HUDEP-2 (cell line): ENCODE measurements around the gene EFR3B.
"Not testable (repeated sequence)": the region's sequence is repeated elsewhere in the genome, so short reads cannot be mapped to it uniquely, and the experiment has no call there.

Experiments
- DNase-seq, 76 experiments: peaks; one replicate each; lab custom pipeline; 2025; ENCODE audit not compliant: unreplicated experiment in 76 of 76; lab: John Stamatoyannopoulos, UW

EFR3B gene, protein sequence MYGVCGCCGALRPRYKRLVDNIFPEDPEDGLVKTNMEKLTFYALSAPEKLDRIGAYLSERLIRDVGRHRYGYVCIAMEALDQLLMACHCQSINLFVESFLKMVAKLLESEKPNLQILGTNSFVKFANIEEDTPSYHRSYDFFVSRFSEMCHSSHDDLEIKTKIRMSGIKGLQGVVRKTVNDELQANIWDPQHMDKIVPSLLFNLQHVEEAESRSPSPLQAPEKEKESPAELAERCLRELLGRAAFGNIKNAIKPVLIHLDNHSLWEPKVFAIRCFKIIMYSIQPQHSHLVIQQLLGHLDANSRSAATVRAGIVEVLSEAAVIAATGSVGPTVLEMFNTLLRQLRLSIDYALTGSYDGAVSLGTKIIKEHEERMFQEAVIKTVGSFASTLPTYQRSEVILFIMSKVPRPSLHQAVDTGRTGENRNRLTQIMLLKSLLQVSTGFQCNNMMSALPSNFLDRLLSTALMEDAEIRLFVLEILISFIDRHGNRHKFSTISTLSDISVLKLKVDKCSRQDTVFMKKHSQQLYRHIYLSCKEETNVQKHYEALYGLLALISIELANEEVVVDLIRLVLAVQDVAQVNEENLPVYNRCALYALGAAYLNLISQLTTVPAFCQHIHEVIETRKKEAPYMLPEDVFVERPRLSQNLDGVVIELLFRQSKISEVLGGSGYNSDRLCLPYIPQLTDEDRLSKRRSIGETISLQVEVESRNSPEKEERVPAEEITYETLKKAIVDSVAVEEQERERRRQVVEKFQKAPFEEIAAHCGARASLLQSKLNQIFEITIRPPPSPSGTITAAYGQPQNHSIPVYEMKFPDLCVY

DNA sequence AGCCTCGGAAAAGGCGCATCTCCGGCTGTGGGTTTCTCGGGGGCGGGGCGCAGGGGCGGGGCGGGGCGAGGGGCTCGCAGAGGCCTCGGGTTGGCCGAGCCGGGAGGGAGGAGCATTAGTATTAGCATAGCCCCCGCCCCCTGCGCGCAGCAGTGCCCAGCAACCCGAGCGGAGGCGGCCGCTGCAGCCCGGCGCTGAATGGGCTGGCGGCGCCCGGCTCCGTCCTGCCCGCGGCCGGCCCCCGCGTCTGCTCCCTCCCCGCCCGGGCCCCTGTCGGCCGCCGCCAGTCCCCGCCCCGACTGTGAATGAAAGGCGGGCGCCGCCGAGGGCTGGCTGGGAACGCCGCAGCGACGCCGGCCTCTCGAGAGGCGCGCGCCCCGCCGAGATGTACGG is at the start of gene EFR3B:
EFR3B (plus strand) TSS at position 149 of the 393 bp plus-strand sequence; CDS start at position 386, 237 bp downstream.
- peak in 75 of 76 experiments; percentile 9 to 96 (median 89) for DNase-seq

DNA sequence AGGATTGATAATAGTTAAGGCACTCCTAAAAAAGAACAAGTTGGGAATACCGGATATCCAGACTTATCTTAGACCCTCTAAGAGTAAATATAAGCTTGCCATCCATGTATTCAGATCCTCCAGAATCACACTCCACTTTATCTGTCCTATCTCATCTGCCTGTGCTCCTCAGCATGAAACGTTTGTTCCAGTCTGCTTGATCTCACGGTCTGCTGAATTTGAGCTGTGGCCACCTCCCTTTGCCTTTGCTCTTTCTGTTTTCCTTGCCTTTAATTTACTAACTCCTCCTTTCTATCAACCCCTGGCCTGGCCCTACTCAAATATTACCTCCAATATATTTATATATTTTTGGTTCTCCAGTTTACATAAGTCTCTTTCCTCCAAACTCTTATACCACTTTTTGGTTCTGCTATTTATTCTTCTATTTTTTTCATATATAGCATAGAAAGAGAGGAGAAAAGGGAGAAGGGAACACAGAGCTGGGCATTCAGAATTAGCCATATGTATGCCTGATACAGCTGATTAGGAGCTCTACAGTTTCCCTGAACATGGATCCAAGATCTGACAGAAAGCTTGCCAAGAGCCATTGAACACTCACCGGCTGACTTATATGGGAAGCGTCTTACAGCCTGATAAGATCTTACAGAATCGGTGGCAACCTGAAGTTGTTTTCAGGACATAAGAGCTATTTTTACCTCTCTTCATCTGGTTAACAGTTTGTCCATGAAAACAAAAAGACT is 48.3 kb upstream of the EFR3B start:
- DNase-seq, result peak in 1 of 76 experiments; percentile 4

DNA sequence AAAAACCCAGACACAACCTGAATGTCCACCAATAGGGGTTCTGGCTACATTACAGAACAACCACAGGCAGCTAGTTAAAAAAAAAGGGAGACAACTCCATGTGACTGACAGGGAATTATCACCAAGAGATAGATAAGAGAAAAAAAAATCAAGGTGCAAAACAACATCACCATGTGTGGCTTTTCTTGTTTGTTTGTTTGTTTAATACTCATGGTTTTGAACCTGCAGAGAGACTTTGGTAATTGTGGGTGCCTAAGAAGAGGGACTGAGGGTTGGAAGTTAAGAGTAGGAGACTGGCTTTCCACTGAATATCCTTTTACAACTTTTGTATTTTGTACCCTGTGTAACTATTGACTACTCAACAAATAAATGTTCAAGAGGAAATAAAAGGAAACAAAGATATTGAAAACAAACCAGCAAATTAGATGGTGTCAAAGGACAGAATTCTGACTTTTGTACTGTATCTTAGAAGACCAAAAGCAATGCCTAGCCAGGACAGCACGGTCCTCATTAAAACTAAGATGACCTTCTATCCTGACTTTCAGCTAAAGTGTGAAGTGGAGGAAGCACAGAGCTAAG is 47.6 kb upstream of the EFR3B start:
- DNase-seq, result no peak

DNA sequence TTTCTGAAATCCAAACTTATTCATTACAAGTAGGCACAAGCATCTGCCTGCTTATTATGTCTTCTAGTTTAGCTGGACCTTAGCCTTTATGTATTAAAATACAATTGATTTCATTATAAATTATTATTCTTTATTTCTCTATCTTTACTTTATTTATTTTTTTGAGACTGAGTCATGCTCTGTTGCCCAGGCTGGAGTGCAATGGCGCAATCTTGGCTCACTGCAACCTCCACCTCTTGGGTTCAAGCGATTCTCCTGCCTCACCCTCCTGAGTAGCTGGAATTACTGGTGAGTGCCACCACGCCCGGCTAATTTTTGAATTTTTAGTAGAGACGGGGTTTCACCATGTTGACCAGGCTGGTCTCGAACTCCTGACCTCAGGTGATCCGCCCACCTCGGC is 42.8 kb upstream of the EFR3B start:
- not testable (repeated sequence) for DNase-seq

DNA sequence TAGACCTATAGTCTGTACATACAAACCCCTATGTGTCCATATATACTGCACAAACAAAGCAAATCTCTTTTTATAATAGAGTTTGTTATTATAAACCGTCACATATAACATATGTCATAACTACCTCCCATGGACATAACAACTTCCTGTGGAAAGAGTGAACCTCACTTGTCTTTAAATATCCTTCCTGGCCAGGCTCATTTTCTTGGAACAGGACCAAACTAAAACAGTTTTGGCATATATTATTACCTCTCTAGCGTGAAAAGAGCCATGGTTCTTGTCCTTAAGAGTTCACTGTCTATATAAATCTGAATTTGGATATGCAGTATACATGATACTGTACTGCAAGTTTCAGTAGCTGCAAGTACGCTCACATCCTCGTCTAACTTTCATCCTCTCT is 41.8 kb upstream of the EFR3B start:
- DNase-seq, result no peak

DNA sequence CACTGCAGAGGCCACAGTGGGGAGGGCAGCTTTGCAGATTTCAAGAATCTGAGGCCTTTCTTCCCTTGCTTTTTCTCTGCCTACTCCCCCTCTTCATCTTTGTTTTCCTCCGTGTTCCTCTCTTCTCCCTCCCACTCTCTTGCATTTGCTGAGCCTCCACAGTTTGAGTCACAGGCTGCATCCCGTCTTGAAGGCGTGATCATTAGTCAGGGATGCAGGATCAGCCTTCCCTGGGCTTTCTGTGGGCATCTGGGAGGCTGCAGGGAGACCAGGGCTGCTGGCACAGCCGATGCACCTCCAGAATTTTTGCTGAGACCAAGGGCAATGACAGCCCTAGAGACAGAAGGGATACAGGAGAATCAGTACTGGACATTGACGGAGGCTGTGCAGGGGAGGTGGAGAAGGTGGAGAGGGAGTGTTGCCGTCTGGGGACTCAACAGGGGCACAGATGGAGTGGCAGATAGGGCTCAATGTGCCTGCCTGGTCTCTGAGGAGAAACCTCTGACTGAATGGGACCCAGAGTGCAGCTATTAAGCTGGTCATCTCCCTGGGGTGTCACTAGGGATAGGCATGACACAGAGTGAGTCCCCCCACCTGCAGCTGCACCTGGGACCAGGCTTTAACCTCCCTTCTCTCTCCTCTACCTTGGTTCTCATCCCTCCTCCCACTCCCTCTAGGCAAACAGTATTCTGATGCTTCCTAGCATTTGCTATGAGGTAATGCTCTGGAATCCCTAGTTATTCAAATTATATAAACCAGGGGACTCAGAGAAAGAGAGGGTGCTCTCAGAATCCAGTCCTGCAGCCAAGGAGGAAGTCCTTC is 41.2 kb upstream of the EFR3B start:
- DNase-seq, result no peak

DNA sequence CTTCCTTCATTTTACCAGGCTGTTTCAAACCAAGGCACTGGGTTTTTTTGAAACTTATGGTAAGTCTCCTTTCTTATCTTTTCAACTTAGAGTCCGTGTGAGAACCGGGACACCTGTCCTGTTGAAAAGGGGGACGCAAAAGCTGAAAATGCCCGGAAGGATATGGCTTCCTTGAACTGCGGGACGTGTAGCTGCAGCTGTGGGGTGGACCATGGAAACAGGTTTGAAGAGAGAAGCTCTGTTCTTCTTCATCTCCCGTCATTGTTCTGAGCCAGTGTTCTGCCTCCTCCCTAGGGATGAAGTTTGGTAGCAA is 40.6 kb upstream of the EFR3B start:
- no peak for DNase-seq

DNA sequence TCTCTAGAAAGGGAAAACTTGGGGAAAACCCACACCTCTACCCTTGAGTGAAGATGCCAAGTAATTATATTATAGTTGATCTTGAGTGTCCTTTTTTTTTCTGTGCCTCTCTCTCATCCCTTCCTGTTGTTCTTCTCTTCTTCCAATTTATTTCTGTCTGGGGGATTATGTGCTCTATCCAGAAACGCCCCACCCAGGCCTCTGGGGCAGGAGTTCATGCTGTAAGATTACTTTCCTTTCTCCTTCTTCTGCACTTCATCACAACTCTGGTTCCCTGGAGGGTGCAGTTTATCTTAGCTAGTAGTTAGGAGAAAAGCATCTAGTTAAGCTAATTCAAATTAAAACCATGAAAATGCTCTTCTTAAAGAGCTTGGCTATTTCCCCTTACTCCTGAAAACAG is 39.8 kb upstream of the EFR3B start:
- DNase-seq, result no peak

DNA sequence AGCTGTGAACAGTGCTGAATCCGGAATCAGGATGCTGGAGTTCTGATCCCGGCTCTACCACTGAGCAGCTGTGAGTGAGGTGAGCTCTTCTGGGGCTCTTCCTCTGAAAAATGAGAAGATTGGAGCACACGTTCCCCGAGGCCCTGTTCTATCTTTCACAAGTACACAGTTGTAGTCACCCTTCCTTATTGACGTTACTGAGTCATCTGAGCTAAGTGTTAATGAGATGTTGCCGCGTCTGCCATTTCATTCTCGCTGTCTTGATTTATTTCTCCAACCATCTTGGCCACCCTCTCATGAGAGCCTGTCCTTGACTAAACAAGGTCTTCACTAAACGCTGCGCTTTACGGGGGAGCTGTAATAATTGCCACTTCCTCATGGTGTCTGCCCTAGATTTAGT is 31.9 kb upstream of the EFR3B start:
- DNase-seq, result no peak

DNA sequence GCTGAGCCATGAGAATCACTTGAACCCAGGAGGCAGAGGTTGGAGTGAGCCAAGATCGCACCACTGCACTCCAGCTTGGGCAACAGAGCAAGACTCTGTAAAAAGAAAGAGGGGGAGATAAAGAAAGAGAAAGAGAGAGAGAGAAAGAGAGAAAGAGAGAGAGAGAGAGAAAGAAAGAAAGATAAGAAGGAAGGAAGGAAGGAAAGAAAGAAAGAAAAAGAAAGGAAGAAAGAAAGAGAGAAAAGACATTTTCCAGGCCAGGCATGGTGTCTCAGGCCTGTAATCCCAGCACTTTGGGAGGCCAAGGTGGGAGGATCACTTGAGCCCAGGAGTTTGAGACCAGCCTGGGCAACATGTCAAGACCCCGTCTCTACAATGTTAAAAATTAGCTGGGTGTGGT is 30.5 kb upstream of the EFR3B start:
- DNase-seq, result not testable (repeated sequence)

DNA sequence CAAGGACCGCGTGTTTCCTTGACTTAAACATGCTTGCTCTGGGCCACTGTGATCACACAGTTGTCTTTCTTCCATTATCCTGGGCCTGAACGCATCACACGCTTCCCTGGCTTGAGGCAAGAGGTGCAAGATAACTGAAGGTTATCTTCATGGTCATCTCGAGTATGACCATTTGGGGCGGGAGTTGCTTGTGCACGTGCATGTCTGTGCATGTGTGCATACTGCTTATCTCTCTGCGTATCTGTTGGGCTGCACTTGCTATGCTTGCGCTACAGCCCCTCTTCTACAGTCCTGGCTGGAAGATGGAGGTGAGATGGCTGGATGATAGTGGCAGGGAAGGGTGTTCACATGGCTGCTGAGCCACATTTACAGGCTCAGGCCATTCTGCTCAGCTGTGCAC is 27.2 kb upstream of the EFR3B start:
- peak in 3 of 76 experiments; percentile 2 to 14 (median 2) for DNase-seq

DNA sequence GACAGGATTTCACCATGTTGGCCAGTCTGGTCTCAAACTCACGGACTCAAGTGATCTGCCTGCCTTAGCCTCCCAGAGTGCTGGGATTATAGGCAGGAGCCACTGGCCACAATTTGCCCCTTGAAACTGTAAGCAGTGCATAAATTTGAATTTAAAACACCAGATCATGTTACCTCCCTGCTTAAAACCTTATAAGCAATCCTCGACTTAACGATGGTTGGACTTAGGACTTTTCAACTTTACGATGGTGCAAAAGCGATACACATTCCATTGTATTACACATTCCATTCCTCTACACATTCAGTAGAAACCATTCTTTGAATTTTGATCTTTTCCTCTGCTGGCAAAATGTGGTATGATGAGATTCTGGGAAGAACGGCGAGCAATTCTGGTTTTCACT is 23.2 kb upstream of the EFR3B start:
- DNase-seq, result no peak

DNA sequence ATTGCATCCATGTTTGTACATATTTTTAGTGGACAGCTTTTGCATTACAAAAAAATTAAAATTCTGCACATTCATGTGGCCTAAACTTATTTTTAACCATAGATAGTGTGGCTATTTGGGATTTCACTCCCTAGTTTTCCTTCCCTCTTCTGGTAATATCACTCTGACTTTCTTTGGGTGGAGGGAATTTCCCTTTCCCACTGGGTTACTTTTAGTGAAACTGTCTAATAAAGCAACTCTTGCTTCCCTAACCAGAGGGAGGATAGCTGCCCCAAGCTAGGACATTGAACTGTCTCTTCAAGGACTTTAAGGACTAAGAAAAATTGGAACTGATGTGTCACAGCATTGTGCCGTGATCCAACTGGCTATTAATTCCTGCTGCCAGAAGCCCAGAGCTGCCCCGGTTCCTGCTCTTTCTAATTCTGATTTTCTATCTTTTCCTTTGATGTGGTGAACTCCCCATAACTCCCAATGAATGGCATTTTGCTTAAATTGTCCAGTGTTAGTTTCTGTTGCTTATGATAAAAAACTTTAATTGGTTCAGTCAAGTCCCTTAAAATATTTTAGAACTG is 20.0 kb upstream of the EFR3B start:
- DNase-seq, result no peak

DNA sequence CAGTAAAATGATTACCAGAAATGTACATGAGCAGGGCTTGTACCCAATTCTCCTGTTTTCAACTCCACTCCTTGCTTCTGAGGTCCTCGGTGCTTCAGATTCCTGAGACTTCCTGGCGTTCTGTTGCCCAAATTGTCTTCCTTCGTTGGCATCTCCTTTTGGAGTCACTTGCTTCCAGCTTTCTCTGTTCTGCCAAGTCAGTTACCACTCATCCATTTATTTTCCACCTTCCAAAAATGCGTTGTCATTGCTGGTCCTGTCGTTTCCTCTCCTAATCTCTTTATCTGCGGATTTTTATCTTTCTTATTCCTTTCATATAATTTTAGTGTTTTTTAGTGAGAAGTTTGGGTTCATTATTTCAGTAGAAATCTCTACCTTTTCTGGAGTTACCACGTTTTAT is 18.5 kb upstream of the EFR3B start:
- DNase-seq, result no peak

DNA sequence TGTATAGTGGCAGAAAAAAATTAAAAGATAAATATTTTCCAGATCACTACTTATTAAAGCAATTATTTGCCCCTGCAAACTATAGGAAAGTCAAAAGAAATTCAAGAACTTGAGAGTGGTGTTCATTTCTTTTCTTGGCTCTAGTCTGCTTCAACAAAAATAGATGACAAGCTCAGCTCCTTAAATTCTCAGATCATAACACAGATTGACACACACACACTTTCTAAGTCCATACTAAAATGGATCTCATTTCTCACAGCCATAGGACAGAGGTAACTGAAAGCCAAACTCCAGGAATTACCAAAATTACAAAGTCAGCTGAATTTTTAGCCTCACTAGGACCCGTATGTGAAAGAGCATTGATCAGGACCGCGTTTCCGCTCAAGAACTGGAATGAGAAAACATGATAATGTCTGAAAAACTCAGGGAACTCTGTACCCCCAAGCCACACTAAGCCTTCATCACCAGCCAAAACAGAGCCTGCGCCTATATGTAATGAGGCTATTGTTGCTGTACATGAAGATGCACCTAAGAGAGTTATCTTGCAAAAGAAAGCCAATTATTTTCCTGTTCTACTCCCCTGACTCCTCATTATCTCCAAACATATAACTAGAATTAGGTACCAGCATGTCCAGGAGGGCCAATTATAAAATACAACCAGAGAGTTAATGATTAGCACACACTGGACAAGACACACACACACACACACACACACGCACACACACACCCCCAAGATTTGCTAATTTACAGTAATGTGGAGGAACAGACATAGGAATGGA is 16.5 kb upstream of the EFR3B start:
- no peak for DNase-seq

DNA sequence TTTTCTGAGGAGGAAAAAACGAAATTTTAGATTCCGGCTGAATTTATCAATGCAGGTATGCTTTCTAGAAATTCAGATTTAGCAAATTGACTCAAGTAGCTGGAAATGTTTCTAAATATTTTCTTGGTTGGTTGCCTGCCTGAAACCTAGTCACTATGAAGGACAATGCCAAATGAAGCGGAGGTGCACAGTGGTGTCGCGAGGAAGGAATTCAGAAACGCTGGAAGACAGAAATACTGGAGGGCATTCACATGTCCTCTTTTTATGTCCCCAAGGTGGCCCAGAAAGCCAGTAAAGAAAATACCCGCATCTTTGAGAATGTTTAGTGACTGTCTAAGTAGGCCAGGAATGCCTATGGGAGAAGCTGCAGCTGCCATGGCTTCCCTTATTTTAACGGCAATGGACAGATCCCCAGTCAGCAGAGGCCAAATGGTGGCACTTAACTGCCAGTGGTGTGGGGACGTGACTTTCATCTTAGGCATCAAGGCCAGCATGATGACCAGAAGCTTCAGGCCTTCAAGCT is 15.8 kb upstream of the EFR3B start:
- no peak for DNase-seq

DNA sequence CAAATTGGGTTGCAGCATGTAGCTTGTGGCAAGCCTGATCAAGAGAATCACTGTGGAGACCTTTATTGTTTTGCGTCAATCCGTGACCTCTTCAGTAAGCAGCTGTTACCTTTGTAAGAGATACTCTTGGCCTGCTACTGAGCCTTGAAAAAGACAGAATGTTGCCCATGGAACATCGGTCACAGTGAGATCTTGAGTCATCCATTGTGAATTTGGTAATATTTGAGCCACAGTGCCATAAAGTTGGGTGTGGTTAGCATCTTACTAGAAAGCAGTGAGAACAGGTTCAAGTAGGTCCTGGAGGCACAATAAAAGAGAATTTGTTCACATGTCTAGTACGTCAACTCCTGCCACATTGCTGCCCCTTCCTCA is 12.7 kb upstream of the EFR3B start:
- no peak for DNase-seq

DNA sequence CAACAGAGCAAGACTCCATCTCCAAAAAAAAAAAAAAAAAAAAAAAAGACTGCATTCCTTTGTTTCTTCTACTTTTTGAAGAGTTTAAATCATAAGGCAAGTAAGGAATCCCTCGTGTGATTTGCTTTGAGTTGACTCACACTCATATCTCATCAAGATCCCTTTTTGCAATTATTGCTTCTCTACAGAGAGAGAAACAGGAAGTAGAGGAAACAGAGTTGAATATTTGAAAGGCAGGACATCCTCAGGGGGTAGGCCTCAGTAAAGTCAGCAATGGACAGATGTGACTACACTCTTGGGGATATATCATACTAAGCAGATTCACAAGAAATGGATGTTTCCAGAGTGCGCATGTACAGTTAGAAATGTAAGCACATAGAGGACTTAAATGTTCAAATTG is 11.2 kb upstream of the EFR3B start:
- no peak for DNase-seq

DNA sequence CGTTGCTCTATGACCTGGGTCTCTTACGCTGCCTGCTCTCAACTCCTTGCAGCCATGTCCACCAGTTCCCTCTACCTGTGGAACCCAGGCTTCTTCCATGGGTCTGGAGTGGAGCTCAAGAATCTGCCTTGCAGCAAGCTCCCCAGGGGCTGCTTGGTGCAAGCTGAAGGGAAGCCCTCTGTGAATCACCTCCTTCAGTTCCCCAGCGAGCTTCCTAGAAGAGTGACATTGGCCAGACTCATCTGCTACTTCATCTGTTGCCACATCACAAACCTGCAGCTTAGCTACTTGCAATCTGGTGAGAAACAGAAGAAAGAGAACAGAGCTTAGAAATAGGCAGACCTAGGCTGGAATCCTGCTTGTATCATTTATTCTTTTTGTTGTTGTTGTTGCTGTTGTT is 9.8 kb upstream of the EFR3B start:
- DNase-seq, result no peak
